HG03378 (cell line): ENCODE measurements around the gene GNGT1.
A peak's percentile ranks its signal among the peaks of the same experiment; 100 is the strongest.

Experiments used
- ATAC-seq: cut with Tn5 transposase; IDR thresholded peaks from one replicate; pipeline ENCODE4 v1.9.1; 2021; ENCODE audit warnings: mild to moderate bottlenecking, moderate library complexity; ENCODE audit not compliant: unreplicated experiment

GNGT1 gene

GRCh38 chr7:93938293-93938692 lies 31.9 kb downstream of the GNGT1 start:
- ATAC-seq, result no peak

- no peak for ATAC-seq
Observed at GRCh38 chr7:93941945-93942344, 35.6 kb downstream of the GNGT1 start.

DNA sequence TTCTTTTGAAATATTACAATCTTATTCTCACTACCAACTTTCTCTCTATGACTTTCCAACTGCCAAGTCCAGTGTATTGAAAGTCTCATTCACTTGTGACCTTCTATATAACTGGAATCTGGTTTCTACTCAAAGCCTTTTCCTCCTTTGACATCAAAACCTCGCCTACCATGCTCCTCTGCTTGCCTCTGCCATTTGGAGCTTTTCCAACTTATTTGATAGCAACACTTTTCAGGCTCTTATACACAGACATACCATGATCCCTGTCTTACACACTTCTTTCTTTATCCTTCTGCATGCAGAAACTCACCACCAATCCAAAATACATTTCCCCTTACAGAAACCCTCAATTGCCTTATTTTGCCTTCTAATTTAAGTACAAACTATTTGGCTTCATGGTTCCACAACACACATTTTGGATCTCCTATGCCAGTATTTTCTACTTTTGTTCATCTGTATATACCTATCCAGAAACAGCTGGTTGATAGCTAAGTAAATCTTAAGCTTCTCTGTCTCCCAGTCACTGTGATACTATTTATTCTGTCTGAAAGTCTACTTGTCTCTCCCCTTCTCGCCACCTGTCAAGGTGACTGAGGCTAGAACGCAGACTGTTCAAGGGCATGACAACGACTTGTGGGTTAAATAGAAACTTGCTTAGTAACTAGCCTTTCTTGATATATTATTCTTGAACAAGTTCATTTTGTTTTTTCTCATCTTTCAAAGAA lies 37.6 kb downstream of the GNGT1 start:
- ATAC-seq, result no peak

- ATAC-seq, result no peak
Observed at GRCh38 chr7:93944673-93945072, 38.3 kb downstream of the GNGT1 start.

DNA sequence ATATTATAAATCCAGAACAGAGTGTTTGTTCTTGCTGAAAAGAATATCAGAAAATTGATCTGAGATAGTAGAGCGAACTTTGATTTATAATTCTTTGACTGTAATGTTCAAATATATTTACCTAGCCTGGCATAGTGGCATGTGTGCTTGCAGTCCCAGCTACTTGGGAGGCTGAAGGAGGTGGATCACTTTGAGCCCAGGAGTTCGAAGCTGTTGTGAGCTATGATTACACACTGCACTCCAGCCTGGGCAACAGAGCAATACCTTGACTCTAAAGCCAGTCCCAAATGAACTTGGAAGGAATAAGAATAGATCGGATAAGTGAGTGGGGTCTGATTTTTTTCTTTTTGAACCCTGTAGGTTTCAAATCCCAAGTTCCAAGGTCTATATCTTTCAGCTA lies 38.7 kb downstream of the GNGT1 start:
- no peak for ATAC-seq

DNA sequence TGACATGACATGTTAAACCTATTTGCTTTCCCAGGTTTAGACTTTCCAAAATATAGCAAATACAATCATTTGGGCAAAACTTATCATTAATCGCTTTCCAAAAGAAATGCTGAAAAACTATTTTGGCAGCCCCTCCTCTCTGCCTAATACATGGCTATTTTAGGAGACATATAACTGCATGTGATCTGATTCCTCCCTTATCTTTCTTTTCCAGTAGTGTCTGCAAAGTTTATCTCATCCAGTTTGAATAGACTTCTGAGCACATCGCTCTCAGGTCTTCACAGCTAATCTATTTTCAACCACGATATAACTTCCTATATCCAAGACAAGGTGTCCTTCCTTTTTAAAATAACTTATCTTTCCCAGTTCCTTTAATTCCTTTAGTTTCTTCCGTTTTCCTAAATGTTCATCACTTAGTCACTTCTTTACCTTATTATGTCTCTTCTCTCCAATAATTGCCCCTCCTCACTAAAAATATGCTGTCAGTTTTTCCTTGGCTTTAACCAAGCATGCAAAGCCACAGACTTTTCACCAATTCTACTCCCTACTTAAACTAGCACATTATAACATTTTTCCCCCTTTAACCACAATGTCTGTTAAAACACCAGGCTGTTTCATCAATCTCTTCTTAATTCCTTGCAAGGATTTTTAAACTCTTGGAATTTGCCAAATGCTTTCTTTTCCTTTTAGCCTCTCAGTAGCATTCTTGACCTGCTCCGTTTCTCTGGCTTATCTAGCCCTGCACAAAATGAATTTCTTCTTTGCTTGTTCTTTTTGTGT lies 39.6 kb downstream of the GNGT1 start:
- ATAC-seq, result no peak

- no peak for ATAC-seq
Observed at GRCh38 chr7:93948106-93948505, 41.7 kb downstream of the GNGT1 start.

GRCh38 chr7:93948873-93949272 lies 42.5 kb downstream of the GNGT1 start:
- ATAC-seq, result no peak

DNA sequence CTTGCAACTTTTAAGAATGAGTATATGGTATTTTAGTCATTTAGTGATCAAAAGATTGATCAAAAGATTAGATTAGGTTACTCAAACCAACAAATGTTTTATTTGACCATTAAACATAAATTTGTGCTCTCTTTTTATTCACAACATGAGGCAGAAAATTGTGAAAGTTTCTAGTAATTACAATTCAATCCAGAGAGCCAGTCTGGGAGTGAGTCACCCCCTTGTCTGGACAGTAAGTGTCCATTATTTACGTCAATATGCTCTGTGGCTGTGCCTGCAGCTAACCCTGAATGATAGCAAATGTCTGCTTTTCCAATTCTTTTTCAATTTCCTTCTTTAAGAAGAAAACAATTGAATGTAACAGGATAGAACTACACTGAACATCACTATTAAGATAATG lies 43.1 kb downstream of the GNGT1 start:
- no peak for ATAC-seq

- peak; percentile 91 for ATAC-seq
Observed at GRCh38 chr7:93955304-93955703, 48.9 kb downstream of the GNGT1 start.

- no peak for ATAC-seq
Observed at GRCh38 chr7:93957767-93958166, 51.4 kb downstream of the GNGT1 start.

DNA sequence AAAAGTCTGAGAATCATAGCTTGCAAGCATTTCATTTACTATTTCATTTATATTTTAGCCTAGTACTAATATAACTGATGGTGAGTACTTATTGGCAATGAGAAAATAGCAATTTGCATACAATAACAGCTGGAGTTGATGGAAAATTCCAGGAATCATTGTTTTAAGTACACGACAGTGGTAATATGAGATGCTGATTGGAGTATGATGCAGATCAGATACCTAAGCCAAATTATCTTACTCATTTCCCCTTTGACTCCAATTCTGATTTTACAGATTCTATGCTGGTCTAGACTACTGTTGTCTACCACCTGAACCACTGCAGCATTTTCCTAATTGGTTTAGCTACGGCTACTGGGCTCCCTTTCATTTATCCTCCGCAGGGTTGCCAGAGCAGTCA lies 51.8 kb downstream of the GNGT1 start:
- ATAC-seq, result no peak

- no peak for ATAC-seq
Observed at GRCh38 chr7:93958651-93959050, 52.3 kb downstream of the GNGT1 start.
